Fibroblast of lung (primary cell): ENCODE results near the gene FRY. TPM values are rescaled to one million over a fixed set of nuclear protein-coding genes. Genes with fewer than 3 reads are reported as not detected.

Experiments used
- DNase-seq, 2 donors: peaks; one replicate each; pipeline versions ENCODE4 v3.0.0 to v3.0.0-alpha.2; 2010; ENCODE audit warnings: low read depth in 2 of 2
- H2AFZ ChIP-seq: 2 replicates; pipeline ENCODE4 v1.5.1; 2012; ENCODE audit warnings: low read length, control low read depth, inconsistent platforms
- H3K27ac ChIP-seq: 2 replicates; pipeline ENCODE4 v1.5.1; 2011; ENCODE audit warnings: low read length, control low read depth; ENCODE audit not compliant: insufficient read depth
- H3K27me3 ChIP-seq: 2 replicates; pipeline ENCODE4 v1.5.1; 2011; ENCODE audit warnings: mild to moderate bottlenecking, low read length; ENCODE audit not compliant: control insufficient read depth, insufficient read depth
- H3K36me3 ChIP-seq: 2 replicates; pipeline ENCODE4 v1.5.1; 2011; ENCODE audit warnings: low read length; ENCODE audit not compliant: control insufficient read depth, insufficient read depth
- H3K4me1 ChIP-seq: 2 replicates; pipeline ENCODE4 v1.5.1; 2011; ENCODE audit warnings: low read length; ENCODE audit not compliant: control insufficient read depth, insufficient read depth; ENCODE audit errors: extremely low read depth
- H3K4me2 ChIP-seq: 2 replicates; pipeline ENCODE4 v1.5.1; 2011; ENCODE audit warnings: low read length, control low read depth; ENCODE audit not compliant: insufficient read depth; ENCODE audit errors: extremely low read depth
- H3K4me3 ChIP-seq, 4 experiments: fragments of 200-600 bp in 1 of 4; sonication (generic) in 1 of 4; replicated peaks in 1 of 4; 2 replicates each; pipeline ENCODE4 v1.5.1; 2011 to 2016; ENCODE audit warnings: low read length in 4 of 4, low read depth in 3 of 4, mild to moderate bottlenecking in 3 of 4, control low read depth in 2 of 4, inconsistent platforms in 1 of 4, mixed read lengths in 1 of 4; ENCODE audit not compliant: insufficient read depth in 1 of 4; ENCODE audit errors: control extremely low read depth in 1 of 4
- H3K79me2 ChIP-seq: 2 replicates; pipeline ENCODE4 v1.5.1; 2012; ENCODE audit warnings: mild to moderate bottlenecking, low read length, inconsistent platforms; ENCODE audit not compliant: control insufficient read depth, insufficient read depth
- H3K9ac ChIP-seq: 2 replicates; pipeline ENCODE4 v1.5.1; 2011; ENCODE audit warnings: mild to moderate bottlenecking, low read length, control low read depth; ENCODE audit not compliant: insufficient read depth
- H3K9me3 ChIP-seq: 2 replicates; pipeline ENCODE4 v1.5.1; 2012; ENCODE audit warnings: low read depth, low read length; ENCODE audit not compliant: control insufficient read depth, insufficient read depth
- H4K20me1 ChIP-seq: 2 replicates; pipeline ENCODE4 v1.5.1; 2011; ENCODE audit warnings: low read length; ENCODE audit not compliant: control insufficient read depth, insufficient read depth; ENCODE audit errors: extremely low read depth
- CTCF ChIP-seq, 2 donors: IDR thresholded peaks in 1 of 2; conservative IDR thresholded peaks in 1 of 2; 1 replicate in 1 of 2; 2 replicates in 1 of 2; pipeline ENCODE4 v1.5.1; 2011 to 2012; ENCODE audit warnings: low read length in 2 of 2, control low read depth in 1 of 2, inconsistent platforms in 1 of 2, low read depth in 1 of 2, mild to moderate bottlenecking in 1 of 2
- EZH2 ChIP-seq: IDR thresholded peaks from 2 replicates; pipeline ENCODE4 v1.5.1; 2012; ENCODE audit warnings: low read length, control low read depth, mild to moderate bottlenecking; ENCODE audit errors: missing control alignments
- polyA plus RNA-seq, 2 donors: library from polyadenylated mRNA; depleted of rRNA in 1 of 2; stranded (reverse) in 1 of 2; unstranded in 1 of 2; fragments of >200 nt; gene quantifications; 2 replicates each; pipeline ENCODE4 v1.2.1, GENCODE V29; 2011 to 2012; ENCODE audit warnings: missing spikeins in 1 of 2
- total RNA-seq: library from RNA; depleted of rRNA; stranded (reverse); fragments of >200 nt; gene quantifications from 2 replicates; pipeline ENCODE4 v1.2.1, GENCODE V29; 2014

Gene FRY
- total and polyA plus RNA-seq, 2 donors (not counting 1 experiment from before 2014, with no cell fraction given), result 8.8 to 18.3 TPM

GRCh38 chr13:32016119-32016518 lies 15.5 kb upstream of the FRY start:
- Histone ChIP-seq H3K27ac (no peak overlapping the region), H3K4me3 (no peak overlapping the region), H3K4me1 (no peaks in the 10 kb centered on the region), H4K20me1 (no peaks in the 10 kb centered on the region), H2AFZ (no peak overlapping the region), H3K9ac (no peak overlapping the region), H3K4me2 (no peak overlapping the region), H3K36me3 (no peaks in the 10 kb centered on the region), H3K27me3 (no peaks in the 10 kb centered on the region), H3K9me3 (no peaks in the 10 kb centered on the region), H3K79me2 (no peaks in the 10 kb centered on the region)
- DNase-seq, result no peak
- TF ChIP-seq EZH2 (no peak), CTCF (conservative IDR thresholded peaks at IDR 0.05 in 1 of 2, IDR thresholded peaks at IDR 0.05 in 1 of 2; ENCODE audit: low read depth in 1 of 2, low read length in 2 of 2) (no peak)

- H3K4me2 ChIP-seq, result no peak overlapping the region
Observed at GRCh38 chr13:32016631-32017030, 14.9 kb upstream of the FRY start.

GRCh38 chr13:32017474-32017873 lies 14.1 kb upstream of the FRY start:
- no peak overlapping the region for H3K27ac ChIP-seq
- H3K9me3 ChIP-seq, result no peaks in the 10 kb centered on the region
- H3K4me1 ChIP-seq, result peaks cover 3% of the 10 kb centered on the region
- H3K27me3 ChIP-seq, result no peaks in the 10 kb centered on the region
- H4K20me1 ChIP-seq, result no peaks in the 10 kb centered on the region
- no peaks in the 10 kb centered on the region for H3K36me3 ChIP-seq
- H3K9ac ChIP-seq, result no peak overlapping the region
- DNase-seq, result no peak
- no peak for TF ChIP-seq CTCF (conservative IDR thresholded peaks at IDR 0.05 in 1 of 2, IDR thresholded peaks at IDR 0.05 in 1 of 2; ENCODE audit: low read depth in 1 of 2, low read length in 2 of 2)
- no peaks in the 10 kb centered on the region for H3K79me2 ChIP-seq
- H3K4me2 ChIP-seq, result no peak overlapping the region
- no peak overlapping the region for H2AFZ ChIP-seq
- H3K4me3 ChIP-seq, result no peak overlapping the region

More at GRCh38 chr13:32016631-32017030, 14.9 kb upstream of the FRY start:
- H3K4me3 ChIP-seq, result no peak overlapping the region
- H3K79me2 ChIP-seq, result no peaks in the 10 kb centered on the region
- no peaks in the 10 kb centered on the region for H3K36me3 ChIP-seq
- DNase-seq, result no peak
- H3K9me3 ChIP-seq, result no peaks in the 10 kb centered on the region
- H3K4me1 ChIP-seq, result no peaks in the 10 kb centered on the region
- TF ChIP-seq CTCF (conservative IDR thresholded peaks at IDR 0.05 in 1 of 2, IDR thresholded peaks at IDR 0.05 in 1 of 2; ENCODE audit: low read depth in 1 of 2, low read length in 2 of 2) (no peak), EZH2 (no peak)
- no peak overlapping the region for H3K27ac ChIP-seq
- no peak overlapping the region for H3K9ac ChIP-seq
- H3K27me3 ChIP-seq, result no peaks in the 10 kb centered on the region
- H4K20me1 ChIP-seq, result no peaks in the 10 kb centered on the region
- H2AFZ ChIP-seq, result no peak overlapping the region
